VCaP (cell line): ENCODE data around the gene SEMA7A.

Source experiments
- H3K27ac ChIP-seq: fragments of 450-650 bp; 2 replicates; pipeline ENCODE4 v1.5.1; 2017
- TF ChIP-seq, protein P1 (sequence below): fragments of 450-650 bp; conservative IDR thresholded peaks from 2 replicates; pipeline ENCODE4 v1.5.1; 2017; ENCODE audit warnings: mild to moderate bottlenecking, moderate library complexity

SEMA7A gene

DNA sequence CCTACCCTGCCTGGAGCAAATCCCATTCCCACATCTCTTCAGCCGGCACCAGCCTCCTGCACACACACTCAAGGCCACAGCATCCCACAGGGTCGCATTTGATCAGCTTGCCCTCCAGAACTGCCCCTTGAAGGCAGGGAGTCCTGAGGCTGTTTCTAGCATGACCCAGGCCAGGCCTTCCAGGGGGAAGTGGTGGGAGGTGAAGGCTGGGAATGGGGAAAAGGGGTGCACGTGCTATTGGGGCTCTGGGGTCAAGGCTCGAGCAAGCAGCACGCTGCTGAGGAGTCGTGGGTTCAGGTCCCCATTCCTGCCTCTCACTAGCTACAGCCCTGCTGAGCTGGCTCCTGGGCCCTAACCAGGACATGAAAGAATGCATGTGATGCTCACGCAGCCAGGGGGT lies 24.9 kb downstream of the SEMA7A start:
- TF ChIP-seq, protein P1, sequence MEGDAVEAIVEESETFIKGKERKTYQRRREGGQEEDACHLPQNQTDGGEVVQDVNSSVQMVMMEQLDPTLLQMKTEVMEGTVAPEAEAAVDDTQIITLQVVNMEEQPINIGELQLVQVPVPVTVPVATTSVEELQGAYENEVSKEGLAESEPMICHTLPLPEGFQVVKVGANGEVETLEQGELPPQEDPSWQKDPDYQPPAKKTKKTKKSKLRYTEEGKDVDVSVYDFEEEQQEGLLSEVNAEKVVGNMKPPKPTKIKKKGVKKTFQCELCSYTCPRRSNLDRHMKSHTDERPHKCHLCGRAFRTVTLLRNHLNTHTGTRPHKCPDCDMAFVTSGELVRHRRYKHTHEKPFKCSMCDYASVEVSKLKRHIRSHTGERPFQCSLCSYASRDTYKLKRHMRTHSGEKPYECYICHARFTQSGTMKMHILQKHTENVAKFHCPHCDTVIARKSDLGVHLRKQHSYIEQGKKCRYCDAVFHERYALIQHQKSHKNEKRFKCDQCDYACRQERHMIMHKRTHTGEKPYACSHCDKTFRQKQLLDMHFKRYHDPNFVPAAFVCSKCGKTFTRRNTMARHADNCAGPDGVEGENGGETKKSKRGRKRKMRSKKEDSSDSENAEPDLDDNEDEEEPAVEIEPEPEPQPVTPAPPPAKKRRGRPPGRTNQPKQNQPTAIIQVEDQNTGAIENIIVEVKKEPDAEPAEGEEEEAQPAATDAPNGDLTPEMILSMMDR = no peak
- no peak overlapping the region for H3K27ac ChIP-seq

GRCh38 chr15:74408385-74408784 lies 25.4 kb downstream of the SEMA7A start:
- no peak overlapping the region for H3K27ac ChIP-seq
- TF ChIP-seq, protein P1 = no peak

DNA sequence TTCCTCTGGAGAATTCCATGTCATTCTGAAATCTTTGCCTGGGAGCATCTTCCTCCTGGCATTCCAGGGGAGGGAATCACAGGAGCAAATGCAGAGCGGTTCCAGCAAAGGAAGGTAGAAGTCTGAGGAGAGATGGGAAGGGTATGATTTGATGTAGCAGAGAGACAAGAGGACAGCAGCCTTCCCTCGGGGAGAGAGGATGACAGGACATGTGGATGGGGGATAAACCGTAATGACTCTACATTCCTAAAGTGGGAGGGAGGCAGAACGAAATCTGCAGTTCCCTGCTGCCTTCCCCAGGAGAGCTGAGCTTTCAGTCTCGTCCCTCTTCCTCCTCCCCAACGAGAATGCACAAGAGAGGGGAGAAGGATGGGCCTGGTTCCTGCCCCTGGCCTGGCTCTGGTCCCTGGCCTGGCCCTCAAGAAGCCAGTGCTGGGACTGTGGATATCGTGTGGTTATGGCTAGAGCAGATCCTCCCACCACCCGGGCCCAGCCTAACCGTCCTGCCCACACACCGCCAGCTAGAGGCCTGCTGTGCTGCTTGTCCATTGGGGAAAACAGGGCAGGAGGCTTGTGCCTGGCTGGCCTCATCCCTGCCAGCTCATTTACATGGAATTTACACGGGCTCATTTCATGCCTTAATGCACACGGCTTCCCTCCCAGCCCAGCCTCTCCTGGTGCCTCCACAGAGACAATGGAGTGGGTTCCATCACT lies 26.6 kb downstream of the SEMA7A start:
- TF ChIP-seq, protein P1 = no peak
- H3K27ac ChIP-seq = no peak overlapping the region

- TF ChIP-seq, protein P1 = no peak
- H3K27ac ChIP-seq = no peak overlapping the region
These were observed 27.2 kb downstream of the SEMA7A start for GRCh38 chr15:74406517-74406916.

GRCh38 chr15:74405823-74406222 lies 27.9 kb downstream of the SEMA7A start:
- TF ChIP-seq, protein P1 = no peak
- H3K27ac ChIP-seq = no peak overlapping the region

GRCh38 chr15:74403991-74404563 lies 29.7 kb downstream of the SEMA7A start:
- TF ChIP-seq, protein P1 = no peak
- H3K27ac ChIP-seq = no peak overlapping the region

DNA sequence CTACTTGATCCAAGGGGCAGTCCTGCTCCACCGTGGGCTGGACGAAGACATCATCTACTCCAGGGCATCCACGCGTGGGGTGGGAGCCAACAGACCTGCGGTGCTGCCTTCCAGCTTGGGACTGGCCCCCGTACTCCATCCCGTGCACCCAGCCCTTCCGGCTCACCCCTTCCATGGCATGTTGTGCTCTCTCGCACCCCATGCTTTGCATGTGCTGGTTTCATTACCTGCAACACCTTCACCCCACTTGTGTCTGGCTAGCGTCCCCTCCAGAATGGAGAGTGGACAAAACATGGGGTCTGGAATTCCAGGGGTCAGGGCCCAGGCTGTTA lies 30.2 kb downstream of the SEMA7A start:
- TF ChIP-seq, protein P1 = no peak
- no peak overlapping the region for H3K27ac ChIP-seq
